ENCODE results near the gene NPIPA5.
"Not testable (repeated sequence)": the region's sequence is repeated elsewhere in the genome, so short reads cannot be mapped to it uniquely, and the experiment has no call there.

The NPIPA5 gene

DNA sequence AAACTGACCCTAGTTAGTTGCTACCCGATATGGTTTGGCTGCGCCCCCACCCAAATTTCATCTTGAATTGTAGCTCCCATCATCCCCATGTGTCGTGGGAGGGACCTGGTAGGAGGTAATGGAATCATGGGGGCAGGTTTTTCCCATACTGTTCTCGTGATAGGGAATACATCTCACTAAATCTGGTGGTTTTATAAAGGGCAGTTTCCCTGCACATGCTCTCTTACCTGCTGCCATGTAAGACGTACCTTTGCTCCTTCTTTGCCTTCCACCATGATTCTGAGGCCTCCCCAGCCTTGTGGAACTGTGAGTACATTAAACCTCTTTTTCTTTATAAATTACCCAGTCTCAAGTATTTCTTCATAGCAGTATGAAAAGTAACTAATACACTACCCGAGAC, 10.0 kb upstream of the NPIPA5 start:
- DNase-seq = not testable (repeated sequence)

DNA sequence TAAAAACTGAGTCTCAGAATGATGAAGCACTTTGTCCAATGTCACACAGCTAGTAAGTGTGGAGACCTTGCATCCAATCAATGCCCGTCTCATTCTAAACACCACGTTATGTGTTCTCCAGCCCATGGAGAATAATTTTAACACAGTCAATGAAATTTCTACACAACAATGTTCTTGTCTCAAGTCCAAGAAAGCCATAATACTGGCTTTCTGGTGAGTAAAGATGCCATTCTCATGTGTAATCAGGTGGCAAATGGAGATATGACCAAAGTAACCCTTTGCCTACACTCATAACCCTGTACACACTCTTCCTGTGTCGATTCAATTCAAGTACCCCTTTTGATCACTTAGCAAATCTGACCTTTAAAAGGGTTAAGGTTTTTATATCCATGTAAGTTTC, 4.7 kb upstream of the NPIPA5 start:
- DNase-seq = not testable (repeated sequence)

DNA sequence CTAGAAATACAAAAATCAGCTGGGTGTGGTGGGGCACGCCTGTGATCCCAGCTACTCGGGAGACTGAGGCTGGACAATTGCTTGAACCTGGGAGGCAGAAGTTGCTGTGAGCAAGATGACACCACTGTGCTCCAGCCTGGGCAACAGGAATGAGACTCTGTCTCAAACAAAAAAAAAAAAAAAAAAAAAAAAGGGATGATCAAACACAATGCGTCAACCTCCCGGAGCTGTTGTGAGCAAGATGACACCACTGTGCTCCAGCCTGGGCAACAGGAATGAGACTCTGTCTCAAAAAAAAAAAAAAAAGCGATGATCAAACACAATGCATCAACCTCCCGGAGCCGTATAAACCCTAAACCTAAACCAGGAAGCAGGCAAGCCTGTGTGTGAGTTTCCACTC, 20.6 kb downstream of the NPIPA5 start:
- DNase-seq = not testable (repeated sequence)

DNA sequence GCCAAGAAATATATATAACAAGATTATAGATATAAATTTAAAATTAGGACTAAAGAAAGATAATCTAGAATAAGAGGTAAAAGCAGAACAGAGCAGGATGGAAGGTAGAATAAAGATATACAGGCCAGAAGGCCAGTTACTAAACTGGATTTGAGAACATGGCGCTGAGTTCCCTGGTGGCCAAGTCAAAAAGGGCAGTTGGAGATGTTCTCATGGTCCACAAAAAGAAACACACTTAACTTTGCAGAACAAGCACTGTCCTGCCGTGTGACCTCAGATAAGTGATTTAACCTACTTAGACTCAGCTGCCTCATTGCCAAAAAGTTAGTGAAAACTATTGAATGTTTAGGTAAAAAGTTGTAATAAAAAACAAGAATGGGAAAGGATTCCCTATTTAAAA, 23.2 kb downstream of the NPIPA5 start:
- not testable (repeated sequence) for DNase-seq

DNA sequence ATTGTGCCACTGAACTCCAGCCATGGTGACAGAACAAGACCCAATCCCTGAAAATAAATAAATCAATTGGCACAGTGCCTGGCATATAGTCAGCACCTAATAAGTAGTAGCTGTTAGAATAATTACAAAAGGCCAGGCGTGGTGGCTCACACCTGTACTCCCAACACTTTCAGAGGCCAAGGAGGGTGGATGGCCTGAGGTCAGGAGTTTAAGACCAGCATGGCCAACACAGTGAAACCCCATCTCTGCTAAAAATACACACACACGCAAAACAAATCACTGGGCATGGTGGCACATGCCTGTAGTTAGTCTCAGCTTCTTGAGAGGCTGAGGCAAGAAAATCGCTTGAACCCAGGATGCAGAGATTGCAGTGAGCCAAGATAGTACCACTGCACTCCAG, 25.2 kb downstream of the NPIPA5 start:
- DNase-seq = not testable (repeated sequence)

DNA sequence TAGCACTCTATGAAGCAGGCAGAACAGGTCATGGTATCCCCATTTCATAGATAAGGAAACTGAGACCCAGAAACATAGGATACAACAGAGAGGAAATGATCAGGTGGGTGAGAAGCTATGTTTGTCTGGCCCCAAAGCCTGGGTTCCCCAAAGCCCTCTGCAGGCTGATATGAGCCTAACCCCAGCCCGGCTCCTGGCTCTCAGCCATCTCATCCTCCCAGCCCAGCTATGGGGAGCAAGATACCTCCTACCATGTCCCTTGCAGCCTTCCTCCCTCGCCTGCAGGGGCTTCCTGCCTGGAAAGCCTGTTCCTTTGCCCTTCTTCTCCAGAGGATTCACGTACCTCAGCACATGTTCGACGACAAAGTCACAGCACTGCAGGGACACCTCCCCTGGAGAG, 26.3 kb downstream of the NPIPA5 start:
- not testable (repeated sequence) for DNase-seq

DNA sequence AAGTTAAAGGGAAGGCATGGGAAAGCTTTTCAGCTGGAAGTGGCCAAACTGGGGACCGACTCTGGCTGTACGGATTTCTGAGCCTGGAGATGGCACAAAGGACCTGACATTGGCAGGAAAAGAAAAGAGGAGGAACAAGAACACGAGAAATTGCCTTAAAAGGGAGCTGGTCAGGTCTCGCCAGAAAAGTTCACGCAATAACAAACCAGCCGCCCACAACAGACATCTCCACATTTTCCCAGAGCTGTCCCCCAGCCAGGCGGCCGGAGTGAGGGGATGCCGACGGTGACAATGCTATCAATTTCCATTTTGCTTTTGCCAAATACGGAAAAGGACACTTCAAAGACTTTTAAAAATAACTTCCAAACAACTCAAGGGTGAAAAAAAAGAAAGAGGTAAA, 26.8 kb downstream of the NPIPA5 start:
- not testable (repeated sequence) for DNase-seq

DNA sequence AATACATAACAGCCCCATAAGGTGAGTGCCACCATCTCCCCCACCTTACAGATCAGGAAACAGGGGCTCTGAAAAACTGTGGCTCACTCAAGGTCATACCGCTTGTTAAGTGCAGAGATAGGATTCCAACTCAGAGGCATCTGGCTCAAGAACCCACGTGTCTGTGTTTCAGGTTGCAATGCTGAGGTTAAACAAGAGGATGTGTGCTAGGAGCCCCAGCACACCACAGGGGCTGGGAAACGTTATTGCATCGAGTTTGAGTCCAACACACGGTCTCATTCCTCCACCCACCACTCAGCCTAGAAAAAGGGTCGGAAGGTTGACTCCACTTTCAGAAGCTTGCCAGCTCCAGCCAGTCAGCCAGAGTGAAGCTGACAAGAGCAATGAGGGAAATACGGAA, 29.4 kb downstream of the NPIPA5 start:
- not testable (repeated sequence) for DNase-seq

DNA sequence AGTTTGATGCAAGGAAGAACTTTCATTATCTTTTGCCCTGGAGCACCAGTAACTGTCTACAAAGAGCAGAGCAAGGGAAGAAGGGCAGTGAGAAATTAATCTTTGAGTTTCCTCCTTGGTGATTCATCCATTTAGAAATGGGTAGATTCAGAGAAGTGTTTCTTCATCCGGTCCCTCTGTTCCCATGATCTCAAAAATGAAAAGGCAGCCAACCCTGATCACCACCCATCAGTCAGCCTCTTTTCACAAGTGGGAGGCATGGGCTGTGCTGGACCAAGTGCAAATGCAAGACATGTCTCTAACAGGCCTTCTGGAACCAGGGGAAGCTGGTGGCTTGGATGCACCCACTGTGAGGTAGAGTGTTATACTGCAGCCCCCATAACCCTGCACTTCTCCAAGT, 35.8 kb downstream of the NPIPA5 start:
- DNase-seq = not testable (repeated sequence)

DNA sequence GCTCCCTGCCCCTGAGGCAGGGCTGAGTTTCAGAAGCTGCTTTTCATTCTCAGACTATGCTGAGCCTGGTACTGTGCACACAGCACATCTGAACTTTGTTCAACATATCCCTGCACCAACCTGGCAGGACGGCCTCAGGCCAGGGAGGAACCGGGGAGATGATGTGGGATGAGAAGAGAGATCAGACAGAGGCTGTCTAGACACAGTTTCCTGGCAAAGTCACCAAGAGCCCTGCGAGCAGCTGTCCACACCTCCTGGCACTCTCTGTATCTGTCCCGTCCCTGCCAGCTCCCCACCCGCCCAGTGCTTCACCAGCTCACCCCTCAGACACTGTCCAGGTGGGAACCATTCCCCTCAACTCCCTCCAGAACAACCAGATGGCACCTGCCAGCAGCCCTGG, 39.1 kb downstream of the NPIPA5 start:
- DNase-seq = not testable (repeated sequence)

DNA sequence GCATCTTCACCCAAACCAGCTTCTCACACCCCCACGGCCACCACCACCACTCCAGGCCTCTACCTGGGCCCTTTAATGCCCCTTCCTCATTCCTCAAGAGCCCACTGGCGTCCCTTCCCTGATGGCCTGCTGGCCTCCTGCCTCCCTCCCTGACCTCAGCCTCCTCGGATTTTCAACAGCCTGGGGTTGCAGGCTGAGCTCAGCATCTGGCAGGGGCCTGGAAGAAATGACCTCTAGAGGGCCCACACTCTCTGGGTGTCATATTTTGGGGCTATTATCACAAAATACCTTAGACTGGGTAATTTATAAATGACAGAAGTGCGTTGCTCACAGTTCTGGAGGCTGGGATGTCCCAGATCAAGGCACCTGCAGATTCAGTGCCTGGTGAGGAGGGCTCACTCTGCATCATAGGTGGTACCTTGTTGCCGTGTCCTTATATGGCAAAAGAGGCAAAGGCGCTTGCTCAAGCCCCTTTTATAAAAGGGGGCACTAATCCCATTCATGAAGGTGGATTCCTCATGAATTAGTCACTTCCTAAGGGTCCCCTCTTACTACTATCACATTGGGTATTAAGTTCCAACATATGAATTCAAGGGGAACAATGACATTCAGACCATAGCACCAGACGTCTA, 40.0 kb downstream of the NPIPA5 start:
- DNase-seq = not testable (repeated sequence)

DNA sequence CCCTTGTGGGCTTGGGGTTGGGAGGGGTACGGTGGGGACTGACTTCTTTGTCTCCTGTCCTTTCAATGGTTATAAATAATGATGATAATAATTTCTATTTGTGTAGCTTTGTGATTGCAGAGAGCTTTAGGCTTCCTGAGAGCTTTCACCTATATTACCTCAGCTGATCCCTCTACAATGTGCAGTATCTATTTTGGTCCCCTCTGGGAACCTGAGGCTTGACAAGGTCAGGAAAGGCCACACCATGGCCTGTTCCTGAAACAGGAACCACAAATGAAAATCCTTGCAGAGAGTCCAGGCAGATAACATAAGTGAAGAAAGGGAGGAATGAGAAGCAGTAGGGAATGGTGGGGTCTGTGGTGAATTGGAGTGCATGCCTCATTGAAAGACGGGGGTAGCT, 42.5 kb downstream of the NPIPA5 start:
- DNase-seq = not testable (repeated sequence)

DNA sequence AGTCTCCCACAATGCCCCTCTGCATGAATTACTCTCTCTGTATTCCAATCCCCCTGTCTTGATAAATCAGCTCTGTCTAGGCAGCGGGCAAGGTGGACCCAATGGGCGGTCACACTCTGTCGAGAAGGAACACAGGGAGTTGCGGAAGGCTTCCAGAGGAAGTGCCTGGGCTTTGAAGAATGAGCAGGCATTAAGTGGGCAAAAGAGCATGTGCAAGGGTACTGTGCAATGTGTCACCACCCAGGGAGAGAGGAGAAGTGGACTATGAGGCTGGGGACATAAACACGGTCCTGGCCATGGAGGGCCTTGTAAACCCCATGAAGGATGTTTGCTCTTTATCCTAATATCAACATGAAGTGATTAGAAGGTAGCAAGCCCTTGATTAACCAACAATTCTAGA, 44.1 kb downstream of the NPIPA5 start:
- DNase-seq = not testable (repeated sequence)

DNA sequence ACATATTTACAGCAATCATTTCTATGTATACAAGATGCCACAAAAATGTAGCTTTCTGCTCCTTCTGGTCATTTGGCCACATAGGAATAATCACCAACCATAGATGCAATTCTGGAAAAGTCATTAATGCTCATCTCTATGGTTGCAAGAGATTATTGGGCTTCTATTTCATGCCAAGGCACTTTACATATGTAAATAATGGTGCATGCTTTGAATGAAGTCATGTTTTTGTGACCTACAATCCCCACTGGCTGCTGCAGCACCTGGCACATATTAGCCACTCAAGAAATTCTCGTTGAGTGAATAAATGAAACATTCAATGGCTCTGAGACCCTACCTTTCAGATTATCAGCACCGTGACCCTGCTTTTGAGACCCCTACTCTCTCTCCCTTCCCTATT, 47.1 kb downstream of the NPIPA5 start:
- DNase-seq = not testable (repeated sequence)

DNA sequence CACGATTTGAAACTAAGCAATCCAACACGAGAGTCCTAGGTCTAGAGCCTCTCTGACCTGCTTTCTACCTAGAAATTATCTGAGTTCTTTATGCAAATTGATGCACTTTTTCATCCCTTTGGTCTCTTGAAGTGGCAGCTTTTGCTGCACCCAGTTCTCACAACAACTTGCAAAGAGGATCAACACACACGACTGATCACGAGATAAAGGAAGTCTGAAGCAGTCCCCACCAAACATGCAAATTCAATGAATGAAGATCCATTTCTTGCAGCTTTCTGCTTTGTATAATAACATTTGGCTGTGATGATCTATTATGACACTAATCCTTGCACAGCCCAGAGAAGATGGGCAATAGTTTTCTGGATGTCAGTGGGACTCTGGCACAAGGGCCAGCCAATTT, 53.1 kb downstream of the NPIPA5 start:
- not testable (repeated sequence) for DNase-seq

DNA sequence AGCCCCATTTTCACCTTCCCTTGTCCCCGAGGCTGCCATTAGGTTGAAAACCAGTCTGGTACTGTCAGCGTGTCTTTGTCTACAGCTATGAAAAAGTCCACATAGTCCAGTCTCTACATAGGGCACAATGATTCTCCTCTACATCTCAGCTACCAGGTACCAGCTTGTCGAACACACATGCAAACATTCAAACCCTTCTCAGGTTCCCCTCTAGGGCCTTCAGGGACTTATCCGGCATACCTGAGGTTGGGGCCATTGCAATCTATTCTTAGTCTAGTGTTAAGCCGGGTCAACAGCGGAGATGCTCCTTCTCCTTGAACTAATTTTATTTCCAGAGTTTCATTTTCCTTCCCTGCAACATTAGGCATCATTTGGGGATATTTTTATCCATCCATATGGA, 54.7 kb downstream of the NPIPA5 start:
- not testable (repeated sequence) for DNase-seq

DNA sequence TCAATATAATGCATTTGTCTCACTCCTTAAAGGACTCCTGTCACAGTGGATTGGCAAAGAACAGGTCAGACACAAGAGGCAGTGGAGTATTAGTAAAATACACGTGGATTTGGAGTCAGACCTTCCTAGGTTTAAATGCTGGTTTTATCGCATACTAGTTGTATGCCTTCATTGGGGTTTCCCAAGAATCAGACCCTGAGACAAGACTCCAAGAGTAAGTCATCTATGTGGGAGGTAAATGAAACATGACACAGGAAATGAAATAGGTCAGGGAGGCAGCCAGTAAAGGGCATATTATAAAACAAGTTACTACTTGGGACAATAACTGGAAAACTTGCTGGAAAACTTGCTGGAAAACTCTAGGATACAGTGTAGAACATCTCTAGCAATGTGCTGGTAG, 56.9 kb downstream of the NPIPA5 start:
- not testable (repeated sequence) for DNase-seq

DNA sequence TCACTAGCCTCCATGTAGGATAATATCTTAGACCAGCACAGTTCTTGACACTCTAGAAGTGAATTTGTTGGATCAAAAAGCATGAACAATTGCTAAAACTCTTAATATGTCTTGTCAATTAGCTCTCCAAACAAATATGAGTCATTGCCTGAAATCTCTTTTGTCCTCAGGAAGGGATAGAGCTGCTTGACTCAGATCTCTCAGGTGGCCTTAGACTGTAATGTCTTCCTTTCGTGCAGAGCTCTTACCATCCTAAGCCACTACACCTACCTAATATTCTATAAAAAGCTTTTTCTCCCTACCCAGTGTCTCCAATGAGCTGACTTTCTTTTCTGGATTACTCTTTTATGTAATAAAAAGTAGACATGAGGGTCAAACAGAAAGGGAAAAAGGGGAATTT, 63.5 kb downstream of the NPIPA5 start:
- DNase-seq = not testable (repeated sequence)

Data from stimulated activated CD4-positive, alpha-beta T cell treated with anti-CD3 and anti-CD28 coated beads, Interleukin-4, amount 100 ng/mL, for 1 hour (primary cell).